SIG-M5 (cell line): Measurements from ENCODE around the gene KCNQ1.

Source experiments
- DNase-seq: peaks from one replicate; lab custom pipeline; 2025; lab: John Stamatoyannopoulos, UW

The KCNQ1 gene

DNA sequence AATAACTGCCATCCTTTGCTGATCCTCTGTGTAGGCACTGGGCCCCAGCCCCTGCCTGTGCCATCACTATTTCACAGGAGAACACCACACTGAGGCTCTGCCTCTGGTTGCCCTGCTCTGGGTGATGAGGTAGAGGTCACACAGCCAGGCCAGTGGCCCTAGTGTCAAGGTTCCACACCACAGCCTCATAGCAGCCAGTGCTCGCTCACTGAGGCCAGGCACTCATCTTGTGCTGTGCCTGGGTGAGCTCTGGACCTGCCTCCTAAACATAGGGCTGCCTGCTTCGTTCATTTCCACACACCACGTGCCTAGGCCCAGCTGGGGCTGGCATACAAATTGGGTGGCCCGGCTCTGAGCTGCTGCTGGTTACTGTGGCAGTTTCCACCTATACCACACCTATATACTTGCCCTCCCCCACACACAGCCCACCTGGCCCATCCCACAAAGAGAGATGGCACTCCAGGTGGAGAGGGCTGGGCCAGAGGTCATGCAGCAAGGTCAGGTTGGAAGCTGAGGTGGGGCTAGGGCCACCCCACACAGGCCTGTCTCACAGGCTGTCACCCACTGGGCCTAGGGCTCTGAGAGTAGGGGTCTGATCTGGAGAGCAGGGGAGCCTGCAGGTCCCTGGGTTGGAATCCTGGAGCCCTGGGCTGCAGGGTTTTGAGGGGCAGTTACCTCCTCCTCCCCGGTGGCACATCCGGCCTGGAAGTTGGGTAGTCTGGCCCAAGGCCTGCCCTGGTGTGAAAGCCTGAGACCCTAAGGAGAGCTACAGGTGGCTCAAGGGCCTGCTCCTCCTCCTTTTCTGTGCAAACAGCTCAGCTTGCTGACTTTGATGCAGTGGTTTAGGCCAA lies 243.8 kb downstream of the KCNQ1 start:
- DNase-seq: no peak

DNA sequence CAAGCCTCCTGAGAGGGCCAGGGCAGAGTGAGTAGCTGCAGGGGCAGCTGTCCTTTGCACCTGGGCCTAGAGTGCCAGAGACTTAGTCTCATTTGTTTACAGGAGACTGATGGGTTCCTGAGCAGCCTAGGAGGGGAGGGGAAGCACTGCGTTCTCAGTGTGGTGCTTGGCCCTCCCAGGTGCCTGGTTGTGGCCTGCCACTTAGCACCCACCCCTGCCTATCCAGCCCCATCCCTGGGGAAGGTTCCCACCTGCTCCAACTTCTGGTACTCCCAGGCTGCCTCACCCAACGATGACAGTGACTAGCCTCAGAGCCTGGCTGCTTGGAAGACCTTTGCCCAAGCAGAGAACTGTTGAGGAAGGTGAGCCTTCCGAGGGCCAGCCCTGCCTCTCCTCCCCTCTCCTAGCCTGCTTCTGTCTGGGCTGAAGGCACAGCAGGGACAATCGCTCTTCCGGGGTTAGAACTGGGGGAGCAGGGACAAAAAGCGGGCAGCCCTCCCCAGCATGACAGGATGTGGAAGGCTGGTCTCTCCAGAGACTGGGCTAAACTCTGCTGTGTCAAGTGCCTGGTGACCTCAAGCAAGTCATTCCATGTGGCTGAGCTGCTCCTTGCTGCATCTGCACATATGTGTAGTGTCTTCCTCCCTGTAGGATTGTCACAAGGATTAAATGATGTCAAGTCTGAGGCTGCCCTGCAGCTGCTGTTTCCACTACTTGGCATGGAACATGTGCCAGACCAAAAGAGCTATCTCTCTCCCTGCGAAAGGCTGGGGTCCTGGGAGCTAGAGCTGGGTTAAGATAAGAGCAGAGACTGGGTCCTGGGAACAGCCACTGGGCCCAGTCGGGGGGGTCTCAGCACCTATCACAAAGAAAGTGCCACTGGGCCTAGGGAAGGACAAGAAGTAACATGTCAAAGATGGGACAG lies 245.1 kb downstream of the KCNQ1 start:
- DNase-seq: no peak

DNA sequence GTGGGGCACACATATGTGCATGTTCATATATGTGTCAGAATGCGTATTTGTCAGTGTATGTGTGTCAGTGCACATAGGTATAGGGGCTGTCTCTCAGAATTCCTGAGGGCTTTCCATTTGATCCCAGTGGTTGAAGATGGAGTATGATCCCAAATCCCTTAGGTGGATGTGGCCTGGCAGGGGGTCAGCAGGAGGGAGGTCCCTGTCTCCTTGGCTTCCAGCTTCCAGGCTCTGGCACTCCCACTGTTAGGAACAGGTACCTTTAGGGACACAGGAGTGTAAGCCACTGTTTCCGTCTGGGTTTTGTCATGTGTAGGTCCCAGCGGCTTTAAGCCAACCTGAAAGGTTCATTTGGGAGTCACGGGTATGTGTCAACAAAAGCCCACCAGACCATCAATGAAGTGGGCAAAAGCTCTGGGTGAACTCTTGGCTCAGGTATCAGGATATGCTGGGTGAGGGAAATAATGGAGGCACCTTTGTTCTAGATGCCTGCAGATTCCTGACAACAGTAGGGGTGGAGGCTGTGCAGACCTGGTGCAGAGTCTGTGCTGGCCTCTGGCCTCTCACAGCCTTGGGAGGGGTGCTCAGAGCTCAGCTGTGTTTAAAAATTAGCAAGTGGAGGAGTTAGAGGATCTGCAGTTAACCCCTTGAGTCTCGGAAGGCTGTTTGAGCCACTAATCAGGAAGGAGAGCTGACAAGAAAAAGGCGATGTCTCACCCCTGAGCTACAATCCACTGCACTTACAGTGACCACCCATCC lies 246.0 kb downstream of the KCNQ1 start:
- DNase-seq: no peak

DNA sequence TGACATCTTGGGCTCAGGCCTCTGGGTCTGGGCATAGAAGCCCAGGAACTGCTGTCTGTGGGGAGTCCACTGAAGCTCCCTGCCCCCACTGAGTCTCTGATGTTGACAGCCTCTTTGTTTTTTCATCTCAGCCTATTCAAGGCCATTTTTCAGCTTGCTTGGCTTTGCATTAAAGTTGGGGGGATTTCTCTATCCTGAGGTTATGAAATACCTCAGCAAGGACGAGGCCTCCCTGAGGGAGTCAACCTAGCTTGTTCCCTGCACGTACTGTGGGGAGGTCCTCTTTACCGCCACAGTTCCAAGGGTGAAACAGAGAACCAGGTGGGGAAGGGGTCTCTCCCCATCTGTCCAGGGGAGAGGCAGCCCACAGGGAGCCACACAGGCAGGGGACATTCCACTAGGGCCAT lies 246.6 kb downstream of the KCNQ1 start:
- no peak for DNase-seq

DNA sequence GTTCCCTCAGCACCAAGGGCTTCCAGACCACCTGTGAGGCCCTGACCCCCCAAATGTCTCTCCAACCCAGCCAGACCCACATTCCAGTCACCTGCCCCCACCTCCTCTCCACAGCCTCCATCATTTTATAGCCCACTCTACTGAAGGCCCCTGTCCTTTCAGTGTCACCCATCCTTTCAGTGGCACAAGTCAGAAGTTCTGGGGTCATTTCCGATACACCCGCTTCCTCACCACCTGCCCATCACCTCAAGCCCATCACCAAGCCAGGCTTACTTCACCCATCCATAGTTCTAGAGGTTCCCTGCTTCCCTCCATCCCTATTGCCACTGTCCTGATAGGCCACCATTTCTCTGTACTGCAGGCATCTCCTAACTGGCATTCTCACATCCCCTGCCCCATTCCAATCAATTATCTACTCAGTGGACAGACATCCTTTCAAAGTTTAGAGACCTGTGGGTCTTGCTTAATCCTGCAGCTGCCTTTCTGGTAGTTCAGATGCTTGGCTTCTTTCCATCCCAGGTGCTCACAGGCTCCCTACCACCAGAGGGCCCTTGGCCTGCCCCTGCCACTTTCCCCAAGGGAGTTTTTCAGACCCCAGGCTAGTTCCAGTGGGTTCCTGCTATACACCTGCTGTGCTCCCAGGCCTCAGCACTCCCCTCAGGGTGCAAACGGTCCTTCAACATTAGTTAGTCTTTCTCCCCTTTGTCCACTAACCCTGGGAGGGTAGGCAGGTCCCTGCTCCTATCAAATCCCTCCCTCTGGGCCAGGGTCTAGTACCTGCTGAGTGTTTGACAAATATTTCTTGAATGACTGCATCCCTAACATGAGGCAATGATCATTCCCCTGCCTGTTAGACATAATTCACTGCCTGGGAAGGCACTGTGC lies 247.4 kb downstream of the KCNQ1 start:
- DNase-seq: no peak

DNA sequence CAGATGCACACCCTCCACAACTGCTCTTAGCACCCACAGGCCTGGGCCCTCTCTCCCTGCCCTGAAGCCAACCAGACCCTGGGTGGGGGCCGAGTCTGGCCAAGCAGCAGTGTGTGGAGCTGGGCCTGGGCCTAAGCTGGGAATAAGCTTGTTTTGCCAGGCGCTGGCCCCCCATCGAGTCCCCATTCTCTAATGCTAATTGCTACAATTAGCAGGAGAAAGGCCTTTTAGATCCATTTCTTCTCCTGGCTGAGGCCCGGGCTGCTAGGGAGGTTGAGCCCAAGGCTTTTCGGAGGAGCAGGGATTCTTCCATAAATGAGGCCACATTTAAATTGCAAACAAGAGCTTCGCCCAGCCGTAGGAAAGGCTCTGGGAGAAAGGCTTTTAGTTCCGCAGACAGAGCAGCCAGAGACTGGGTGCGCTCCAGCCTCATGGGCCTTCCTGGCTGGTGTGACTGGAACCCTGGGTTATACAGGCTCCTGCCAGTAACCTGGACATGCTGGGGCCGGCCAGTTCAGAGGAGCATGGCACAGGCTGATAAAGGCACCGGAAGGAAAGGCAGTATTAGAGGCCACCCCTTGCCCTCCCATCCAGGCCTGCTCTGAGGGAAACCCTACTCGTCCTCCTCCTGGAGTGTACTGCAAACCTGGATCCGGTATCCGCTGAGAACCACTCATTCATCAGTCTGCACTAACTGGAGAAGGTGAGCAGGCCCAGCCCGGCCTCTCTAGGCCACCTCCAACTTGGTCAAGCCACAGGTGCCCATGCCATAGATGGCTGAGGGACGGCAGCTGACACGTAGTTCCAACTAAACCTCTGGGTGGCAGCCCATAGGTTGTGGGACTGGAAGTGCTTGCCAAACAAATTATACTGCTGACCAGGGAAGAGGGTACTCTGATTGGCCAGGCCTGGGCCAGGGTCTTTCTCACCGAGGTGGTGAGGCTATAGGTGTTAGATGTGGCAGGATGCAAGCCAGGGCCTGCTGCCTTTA lies 248.8 kb downstream of the KCNQ1 start:
- DNase-seq: no peak

DNA sequence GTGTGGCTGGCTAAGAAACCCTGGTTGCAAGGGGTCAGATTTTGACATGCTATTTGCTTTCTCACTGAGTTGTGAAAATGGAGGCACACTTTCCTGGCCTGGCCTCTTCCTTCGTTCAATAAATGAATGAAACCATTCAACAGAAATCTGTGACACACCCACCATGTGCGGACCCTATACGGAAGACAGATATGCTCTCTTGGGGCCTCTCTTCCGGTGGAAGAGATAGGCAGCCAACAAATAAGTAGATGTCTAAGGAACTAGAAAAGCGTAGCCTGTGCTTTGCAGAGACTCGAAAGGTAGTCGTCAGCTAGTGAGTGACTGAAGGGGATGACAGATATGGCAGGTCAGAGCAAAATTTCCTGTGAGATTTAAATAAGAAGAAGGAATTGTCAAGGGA lies 249.7 kb downstream of the KCNQ1 start:
- no peak for DNase-seq

DNA sequence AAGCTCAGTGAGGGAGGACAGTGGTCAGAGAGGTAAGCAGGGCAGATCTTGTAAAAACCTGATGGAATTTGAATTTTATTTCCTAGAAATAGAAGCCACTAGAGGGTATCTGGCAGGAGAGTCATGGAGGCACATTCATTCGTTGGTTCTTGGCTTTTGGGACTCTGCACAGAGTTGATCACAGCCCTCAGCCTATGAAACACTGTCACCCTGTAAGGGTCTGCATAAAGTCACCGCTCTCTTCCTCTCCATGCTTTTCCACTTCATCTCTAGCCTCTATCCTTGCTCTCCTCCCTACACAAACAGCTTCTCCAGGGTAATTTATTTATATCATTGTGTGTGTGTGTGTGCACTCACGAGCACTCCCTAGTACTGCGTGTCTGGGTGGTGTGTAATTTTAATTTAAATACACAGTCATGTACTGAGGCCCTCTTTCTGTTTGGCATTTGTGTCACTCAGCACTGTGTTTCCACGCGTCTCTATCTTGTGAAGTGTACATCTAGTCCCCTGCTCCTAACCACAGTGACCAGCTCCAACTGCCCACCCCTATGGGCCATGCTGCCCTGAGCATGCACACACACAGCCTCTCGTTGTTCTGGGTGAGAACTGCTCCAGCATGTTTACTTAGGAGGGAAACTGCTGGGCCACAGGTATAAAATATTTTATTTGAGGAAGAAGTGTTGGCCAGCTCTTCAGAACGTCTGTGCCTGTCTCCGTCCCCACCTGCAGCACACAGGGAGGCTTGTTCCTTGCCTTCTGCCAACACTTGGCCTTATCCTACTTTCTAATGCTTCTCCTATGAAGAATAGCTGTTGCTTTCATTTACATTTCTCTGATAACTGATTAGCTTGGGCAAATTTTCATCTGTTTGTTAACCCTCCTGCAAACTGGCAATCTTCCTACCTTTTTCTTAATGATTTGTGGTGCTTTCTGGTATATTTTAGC lies 250.5 kb downstream of the KCNQ1 start:
- DNase-seq: no peak

DNA sequence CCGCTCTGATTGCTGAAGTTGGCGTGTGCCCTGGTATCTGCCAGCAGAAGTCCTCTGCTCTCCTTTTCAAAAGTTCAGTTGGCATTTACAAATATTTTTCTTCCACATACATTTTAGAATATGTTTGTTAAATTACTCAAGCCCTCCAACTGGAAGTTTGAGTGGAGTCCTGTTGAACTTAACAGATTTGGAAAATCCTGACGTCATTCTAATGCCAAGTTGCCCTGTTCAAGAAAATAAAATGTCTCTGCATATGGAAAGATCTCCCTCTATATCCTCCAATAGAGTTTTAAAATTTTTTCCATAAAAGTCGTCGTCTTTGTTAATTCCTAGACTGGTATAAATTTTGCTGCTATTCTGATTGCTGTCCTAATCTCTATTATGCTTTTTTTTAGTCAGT lies 251.6 kb downstream of the KCNQ1 start:
- DNase-seq: no peak

DNA sequence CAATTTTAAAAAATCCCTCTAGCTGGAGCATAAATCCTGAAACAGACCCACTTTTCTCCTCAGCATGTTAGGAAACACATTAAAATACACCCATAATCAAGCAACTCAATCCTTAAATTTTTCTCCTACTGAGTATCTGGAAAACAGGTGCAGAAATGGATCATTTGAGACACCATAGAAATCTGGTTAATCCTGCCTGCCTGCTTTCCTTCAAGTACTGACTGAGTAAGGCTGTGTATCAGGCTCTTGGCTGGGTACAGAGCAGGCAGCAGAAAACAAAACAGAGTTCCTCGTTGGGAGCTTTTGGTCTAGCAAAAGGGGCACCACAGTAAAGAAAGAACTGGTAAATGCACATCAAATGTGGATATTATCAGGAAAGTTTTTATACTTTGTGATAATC lies 253.1 kb downstream of the KCNQ1 start:
- no peak for DNase-seq

DNA sequence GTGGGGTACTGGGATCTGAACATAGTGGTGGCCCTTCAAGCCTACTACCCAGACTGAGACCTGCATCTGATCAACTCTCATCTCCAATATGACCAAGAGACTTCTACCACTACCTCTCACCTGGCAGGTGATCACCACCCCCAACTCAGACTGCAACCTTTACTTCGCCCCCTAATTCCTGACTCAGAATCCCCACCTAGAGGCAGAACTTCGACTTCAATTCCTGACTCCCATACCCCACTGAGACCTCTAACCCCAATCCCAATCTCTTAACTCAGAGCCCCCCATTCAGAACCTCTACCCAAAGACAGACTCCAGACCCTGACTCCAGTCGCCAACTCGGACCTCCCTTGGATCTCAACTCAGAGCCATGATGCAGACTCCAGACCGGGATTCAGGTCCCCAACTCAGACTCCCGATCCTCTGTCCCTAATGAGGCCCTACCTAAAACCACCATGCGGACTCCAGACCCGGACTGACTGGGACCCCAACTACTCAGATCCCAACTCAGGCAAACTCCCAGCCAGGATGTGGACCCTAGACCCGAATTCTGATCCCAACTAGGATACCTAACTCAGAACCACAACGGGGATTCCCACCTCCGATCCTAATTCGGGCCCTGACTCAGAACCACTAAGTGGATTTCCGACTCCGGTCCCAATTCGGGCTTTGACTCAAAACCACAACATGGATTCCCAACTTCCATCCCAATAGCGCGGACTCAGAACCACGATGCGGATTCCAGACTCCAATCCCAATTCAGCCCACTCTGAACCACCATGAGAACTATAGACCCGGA lies 253.8 kb downstream of the KCNQ1 start:
- no peak for DNase-seq

DNA sequence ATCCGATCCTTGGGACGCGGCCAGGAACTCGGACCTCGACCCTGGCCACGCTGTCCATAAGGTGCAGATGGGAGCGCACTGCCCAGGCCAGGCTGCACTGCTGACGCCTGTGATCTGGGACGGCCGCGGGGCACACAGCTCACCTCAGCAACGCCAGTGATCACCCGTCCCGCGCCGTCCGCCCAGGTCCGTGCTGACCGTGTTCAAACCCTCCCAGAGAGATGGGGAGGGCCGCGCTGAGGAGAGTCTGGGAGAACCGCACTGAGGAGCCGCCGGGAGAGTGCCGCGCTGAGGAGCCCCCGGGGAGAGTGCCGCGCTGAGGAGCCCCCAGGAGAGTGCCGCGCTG lies 254.3 kb downstream of the KCNQ1 start:
- DNase-seq: no peak

DNA sequence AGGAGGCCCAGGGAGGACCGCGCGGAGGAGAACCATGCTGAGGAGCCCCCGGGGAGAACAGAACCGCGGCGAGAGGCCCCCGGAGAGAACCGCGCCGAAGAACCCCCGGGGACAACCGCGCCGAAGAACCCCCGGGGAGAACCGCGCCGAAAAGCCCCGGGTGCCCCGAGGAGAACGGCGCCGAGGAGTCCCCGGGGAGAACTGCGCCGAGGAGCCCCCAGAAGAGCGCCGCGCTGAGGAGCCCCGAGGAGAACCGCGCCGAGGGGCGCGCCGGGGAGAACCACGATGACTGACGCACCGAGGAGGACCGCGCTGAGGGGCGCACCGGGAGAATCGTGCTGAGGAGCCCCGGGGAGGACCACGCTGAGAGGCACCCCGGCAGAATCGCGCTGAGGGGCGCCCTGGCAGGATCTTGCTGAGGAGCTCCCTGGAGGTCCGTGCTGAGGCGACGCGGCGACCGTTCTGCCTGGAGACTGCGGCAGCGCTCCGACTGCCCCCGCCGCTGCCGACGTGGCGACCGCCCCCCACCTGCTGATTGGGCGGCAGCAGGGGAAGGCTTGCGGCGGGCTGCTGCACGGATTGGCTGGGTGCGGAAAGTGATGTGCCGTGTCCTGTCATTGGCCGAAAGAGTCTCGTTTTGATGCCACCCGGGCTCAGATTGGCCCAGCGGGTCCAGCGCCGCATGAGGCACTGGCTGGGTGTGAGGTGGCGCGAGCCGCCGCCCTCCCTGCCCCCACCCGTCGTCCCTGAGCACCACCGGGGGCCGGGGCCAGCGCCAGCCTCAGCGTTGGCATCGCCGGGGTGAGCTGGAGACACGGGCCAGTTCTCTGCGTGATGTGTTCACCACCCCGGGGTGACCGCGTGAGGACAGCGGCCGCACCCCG lies 255.0 kb downstream of the KCNQ1 start, which contains the start of gene KCNQ1OT1:
TSS of gene KCNQ1OT1 (minus strand) at position 464 of the 884 bp plus-strand sequence.
- DNase-seq: peak; percentile 39

DNA sequence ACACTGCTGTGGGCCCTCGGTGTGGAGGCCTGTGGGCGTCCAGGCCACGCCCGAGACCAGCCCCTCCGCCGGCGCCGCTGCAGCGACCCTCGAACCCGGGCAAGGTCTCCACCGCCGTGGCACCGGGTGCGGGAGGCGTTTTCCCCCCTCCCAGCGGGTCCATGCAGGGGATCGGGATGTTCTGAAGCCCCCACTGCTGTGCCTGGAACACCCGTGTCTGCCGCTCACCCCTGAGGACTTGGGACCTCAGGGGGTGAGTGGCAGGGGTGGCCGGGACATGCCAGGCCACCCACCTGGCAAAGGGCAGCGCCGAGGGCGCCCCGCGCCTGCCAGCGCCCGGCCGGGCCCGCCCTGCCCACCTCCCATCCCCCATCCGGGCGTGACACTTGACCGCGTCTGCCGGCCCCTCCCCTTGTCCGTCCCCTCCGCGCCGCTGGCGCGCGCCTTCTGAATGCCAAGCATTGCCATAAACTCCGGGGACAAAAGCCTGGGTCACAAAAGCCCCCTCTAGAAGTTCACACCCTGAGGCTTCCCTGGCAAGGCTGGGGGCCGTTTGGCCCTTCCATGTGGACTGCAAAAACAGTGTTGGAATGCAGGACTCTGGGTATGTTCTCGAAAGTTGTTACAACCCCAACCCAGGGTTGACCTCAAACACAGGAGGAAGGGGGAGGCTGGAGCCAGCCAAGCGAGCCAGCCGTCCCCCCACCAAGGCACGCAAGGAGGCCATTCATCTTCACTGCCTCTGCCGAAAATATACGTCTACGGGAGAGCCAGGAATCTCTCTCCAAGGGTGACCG lies 255.8 kb downstream of the KCNQ1 start:
- no peak for DNase-seq

DNA sequence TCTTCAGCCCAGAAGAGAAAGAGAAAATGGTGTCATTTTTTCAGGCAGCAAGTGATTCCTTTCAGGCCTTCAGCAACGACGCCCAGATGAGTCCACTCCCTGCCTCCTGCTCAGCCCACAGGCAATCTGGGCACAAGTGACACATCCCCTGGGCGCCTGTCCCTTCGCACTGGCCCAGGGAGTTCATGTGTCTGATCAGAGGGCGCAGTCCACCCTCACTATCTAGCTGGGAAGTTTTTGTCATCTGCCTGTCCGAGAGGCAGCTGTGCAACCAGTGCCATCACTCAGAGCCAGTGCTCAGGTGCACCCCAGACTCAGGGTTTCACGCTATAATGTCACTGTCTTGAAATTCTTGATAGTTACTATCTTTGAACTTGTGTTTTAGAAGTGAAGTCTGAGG lies 256.4 kb downstream of the KCNQ1 start:
- DNase-seq: no peak

DNA sequence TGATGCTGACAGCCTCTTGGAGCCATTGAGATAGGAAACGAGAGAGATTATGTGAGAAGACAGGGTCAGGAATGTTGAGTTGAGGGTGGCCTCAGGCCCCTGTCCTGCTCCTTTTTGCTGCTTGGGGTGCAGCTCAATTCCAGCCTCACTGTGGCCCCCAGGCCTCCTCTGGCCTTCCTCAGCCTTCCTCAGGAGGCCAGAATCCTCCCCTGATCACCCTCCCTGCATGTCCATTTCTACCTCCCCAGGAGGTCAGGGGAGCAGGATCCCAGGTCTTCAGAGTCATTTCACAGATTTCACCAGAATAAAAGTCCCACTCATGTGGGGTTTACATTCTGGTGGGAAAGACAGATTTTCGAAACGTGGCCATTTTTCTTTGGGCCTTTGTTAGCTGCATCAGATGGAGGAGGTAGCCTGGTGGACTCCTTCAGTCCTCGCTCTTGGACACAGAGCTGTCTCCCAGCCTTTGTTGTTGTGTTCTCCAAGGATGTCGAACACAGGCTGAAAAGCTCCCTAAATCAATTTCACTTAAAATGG lies 257.2 kb downstream of the KCNQ1 start:
- no peak for DNase-seq
